Iris pigment epithelial cell (primary cell): ENCODE measurements around the gene LLGL2.

Experiments
- DNase-seq: peaks from one replicate; pipeline ENCODE4 v3.0.0-alpha.2; 2011; ENCODE audit warnings: low read depth

The LLGL2 gene

GRCh38 chr17:75616521-75617122 lies 91.1 kb downstream of the LLGL2 start:
- no peak for DNase-seq

DNA sequence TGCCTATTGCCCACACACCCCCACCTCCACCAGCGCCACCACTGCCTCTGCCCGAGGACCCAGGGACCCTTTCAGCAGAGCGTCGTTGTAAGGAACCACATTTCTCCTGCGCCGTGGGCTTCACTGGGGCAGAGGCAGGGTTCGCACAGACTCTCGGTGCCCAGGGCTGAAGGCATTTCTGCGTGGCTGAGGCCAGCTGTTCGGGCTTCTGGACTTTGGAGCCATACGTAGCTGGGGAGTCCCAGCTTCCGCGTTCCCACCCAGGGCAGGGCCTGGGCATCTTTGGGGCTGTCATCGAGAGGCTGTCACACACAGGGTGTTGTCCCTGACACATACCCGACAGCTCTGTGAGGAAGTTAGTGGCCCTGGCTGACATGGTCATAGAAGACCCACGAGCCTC lies 91.7 kb downstream of the LLGL2 start:
- DNase-seq: no peak

DNA sequence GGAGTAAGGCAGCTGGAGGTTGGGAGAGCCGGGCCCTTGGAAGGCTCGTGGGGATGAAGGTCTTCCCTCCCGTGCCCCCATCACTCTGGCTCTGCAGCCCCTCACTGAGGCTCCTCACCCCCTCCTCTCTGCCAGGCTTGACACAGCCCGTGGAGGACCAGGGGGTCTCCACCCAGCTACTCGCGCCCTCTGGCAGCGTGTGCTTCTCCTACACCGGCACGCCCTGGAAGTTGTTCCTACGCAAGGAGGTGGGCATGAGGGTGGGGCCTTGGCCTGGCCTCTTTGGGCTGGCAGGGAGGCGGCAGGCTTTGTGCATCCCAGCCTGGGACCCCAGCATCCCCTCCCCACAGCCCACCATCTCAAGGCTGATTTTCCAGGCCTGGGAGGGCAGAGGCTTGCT lies 92.2 kb downstream of the LLGL2 start:
- DNase-seq: no peak

GRCh38 chr17:75619506-75620431 lies 94.3 kb downstream of the LLGL2 start:
- peak; percentile 38 for DNase-seq

GRCh38 chr17:75621489-75621888 lies 96.0 kb downstream of the LLGL2 start:
- DNase-seq: no peak

GRCh38 chr17:75622076-75622475 lies 96.6 kb downstream of the LLGL2 start:
- no peak for DNase-seq

GRCh38 chr17:75622771-75623273 lies 97.3 kb downstream of the LLGL2 start:
- no peak for DNase-seq

DNA sequence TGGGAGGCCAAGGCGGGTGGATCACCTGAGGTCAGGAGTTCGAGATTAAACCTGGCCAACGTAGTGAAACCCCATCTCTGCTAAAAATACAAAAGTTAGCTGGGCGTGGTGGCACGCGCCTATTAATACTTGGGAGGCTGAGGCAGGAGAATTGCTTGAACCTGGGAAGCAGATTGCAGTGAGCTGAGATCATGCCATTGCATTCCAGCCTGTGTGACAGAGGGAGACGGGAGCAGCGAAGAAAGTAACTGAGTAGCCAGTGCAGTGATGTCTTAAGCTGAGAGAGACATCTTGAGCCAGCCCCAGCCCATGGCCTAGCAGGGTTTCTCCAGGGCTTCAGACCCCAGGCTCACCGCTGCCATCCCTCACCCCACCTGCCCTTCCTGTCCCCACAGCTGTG lies 97.9 kb downstream of the LLGL2 start:
- DNase-seq: no peak

GRCh38 chr17:75624021-75624420 lies 98.5 kb downstream of the LLGL2 start:
- no peak for DNase-seq
